ENCODE measurements around the gene VSIG8. TPM values are rescaled to one million over a fixed set of nuclear protein-coding genes. Genes with fewer than 3 reads are reported as not detected.

VSIG8 gene
- total RNA-seq, 1 donor = not detected

DNA sequence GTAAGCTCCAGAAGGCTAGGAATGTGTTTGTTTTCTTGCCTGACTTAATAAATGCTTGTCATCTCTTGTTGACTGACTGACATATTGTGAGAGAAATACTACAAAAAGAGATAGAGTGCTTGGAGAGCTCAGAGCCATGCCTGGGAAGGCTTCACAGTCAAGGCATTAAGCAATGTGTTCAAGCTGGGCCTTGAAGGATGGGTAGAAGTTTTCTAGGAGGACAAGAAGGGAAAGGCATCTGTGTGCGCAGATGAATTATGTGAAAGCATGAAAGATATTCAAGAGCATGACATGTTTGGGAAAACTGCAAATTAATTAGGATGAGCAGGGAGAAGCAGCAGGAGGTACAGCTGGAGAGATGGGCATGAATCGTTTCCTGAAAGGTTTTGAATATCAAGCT is 30.1 kb downstream of the VSIG8 start:
- DNase-seq (ENCODE audit: low read depth in 2 of 3, low spot score in 2 of 3) = no peak

DNA sequence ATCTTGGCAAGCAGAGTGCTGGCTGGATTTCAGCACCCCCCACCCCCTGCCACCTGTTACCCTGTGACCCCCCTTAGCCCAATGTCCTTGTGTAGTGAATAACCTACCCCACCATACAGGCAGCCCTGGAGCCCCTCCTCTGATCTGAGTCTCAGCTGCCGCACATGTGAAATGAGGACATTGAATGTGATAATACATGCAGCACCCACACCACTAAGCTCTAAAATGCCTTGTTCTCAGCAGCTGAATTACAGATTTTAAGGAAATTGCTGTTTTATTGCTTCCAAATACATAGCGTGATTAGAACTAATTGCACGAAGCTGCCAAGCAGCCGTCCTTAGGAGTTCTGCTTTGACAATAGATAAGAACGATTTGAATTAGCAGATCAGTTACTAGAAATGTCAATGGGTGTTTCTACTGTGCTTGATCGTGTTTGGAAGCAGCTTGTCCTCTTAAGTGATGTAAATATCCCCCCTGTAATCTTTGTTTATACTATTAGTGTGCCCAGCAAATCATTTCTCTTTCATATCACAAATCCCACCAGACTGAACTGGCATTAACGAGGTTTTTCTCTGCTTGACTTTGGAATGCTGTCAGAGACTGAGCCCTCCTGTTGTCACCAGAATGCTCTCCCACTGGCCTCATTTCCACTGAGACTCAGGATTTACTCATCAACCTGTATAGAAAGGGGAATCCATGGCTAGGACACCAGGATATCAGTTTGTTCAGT is 30.9 kb downstream of the VSIG8 start:
- DNase-seq (ENCODE audit: low read depth in 2 of 3, low spot score in 2 of 3) = no peak

DNA sequence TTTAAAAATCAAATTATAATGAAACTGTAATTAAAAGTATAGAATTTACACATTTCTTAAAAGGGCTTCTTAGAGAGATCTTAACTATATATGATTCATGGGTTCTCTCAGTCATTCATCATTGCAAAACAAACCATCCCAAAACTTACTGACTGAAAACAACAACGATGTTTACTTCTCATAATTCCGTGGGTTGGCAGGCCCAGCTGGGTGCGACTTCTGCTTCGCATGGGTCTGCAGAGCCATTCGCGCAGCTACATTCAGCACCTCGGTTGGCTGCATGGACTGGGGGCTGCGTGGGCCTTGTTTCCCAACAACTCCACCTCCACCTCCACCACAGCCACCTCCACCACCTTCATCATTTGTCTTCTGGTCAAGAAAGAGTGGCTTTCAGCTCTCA is 31.7 kb downstream of the VSIG8 start:
- DNase-seq (ENCODE audit: low read depth in 2 of 3, low spot score in 2 of 3) = no peak

DNA sequence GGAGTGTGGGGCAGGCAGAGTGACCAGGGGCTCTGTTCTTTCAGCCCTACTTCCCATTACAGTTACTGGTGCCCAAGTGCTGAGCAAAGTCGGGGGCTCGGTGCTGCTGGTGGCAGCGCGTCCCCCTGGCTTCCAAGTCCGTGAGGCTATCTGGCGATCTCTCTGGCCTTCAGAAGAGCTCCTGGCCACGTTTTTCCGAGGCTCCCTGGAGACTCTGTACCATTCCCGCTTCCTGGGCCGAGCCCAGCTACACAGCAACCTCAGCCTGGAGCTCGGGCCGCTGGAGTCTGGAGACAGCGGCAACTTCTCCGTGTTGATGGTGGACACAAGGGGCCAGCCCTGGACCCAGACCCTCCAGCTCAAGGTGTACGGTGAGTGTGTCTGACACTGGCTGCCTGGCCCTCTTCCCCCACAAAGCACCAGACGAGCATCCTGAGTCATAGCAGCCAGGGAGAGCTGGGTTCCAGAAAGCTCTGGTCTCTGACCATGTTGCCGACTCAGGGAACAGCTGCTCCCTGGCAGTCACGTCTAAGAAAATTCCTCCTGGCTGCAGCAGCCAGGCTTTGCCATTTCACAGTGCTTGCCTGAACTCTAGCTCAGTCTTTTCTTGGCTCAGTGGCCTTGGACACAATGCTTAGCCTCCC is 32.5 kb downstream of the VSIG8 start:
- no peak for DNase-seq (ENCODE audit: low read depth in 2 of 3, low spot score in 2 of 3)

DNA sequence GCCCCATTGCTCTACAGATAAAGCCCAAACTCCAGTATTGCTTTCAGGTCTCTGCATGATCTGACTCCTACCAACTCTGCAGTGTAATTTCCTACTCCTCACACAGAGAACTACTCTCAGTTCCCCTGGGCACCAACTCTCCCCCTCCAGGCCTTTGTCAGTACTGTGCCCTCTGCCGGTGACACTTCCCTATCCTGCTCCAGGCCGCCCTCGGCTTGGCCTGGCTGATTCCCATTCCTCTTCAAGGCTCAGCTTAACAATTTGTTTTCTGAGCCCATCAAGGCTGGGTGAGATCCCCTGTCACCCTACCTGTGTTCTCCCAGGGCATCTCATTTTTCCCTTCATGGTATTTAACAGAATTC is 33.2 kb downstream of the VSIG8 start:
- peak in 2 of 3 donors; percentile 56 to 73 for DNase-seq (ENCODE audit: low read depth in 2 of 3, low spot score in 2 of 3)

DNA sequence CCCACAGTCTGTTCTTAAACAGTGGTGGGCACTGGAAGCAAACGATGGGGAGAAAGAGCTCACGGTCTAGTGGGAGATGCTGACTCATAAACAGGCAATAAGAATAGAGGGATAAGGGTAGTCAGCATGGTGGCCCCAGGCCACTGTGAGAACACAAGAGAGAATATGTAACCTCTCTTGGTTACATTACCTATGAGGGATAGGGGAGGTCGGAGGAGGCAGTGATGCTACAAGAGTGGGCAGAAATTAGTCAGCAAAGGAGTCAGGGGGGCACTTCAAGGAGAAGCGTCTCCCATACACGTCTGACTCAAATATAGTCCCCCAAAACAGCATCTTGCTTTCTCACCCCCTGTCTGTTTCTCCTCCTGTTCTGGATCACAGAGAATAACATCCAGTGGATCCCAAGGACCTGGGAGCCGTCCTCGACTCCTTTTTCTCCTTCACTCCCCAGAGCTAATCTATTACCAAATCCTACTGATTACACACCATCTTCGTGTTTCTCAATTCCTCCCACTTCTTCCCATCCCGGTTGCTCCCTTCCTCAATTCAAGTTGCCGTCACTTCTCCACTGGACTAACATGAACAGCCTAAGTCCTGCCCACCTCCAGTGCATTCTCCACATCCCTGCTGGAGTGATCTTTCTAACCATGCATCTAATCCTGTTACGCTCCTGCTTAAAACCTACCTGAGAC is 33.7 kb downstream of the VSIG8 start:
- DNase-seq (ENCODE audit: low read depth in 2 of 3, low spot score in 2 of 3) = no peak

DNA sequence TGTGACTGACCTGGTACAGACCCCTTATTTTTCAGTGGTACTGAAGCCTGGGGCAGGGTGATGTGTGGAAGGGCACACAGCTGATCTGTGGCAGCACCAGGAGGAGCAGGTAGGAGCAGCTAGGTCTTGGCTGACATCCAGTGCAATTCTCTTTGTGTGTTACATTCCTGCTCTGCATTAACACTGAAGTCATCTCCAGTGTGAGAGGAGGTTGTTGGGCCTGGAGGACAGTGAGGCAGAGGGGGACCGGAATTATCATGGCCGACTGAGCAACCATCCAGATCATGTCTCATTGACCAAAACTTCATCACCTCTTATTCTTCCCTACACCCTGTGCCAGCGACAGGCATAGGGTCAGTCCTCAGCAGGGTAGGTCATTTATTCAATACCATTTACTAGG is 34.3 kb downstream of the VSIG8 start:
- no peak for DNase-seq (ENCODE audit: low read depth in 2 of 3, low spot score in 2 of 3)

DNA sequence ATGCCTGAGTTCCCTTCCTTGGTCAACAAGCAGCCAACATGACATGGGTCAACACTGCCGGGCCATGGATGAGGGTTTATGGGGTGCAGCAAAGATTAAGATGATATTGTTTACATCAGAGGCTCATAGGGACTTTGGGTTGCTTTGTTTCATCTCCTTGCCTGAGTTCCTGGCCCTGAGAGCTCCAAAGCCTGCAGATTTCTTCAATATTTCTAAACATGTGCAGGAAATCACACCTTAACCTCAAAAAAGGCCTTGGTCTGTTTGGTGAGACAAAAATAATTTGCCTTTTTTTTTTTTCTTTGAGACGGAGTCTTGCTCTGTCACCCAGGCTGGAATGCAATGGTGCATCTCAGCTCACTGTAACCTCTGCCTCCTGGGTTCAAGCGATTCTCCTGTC is 34.9 kb downstream of the VSIG8 start:
- no peak for DNase-seq (ENCODE audit: low read depth in 2 of 3, low spot score in 2 of 3)

DNA sequence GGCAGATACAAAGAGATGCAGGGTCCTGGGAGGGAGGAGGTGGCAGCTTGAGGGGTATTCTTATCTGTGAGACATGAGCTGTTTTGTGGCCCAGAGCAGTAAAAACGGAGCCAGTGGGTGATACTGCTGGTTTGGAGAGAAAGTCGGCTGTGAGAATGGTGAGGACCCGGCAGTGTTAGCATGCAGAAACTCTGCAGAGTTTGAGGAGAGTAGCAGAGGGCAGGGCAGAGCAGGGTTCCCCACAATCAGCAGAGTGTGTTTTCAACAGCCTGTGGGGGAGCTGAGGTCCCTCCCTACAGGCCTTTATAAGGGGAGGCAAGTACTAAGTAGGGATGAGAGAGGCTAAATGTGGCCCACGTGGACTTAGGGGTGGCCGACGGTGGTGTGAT is 35.4 kb downstream of the VSIG8 start:
- DNase-seq (ENCODE audit: low read depth in 2 of 3, low spot score in 2 of 3) = no peak

DNA sequence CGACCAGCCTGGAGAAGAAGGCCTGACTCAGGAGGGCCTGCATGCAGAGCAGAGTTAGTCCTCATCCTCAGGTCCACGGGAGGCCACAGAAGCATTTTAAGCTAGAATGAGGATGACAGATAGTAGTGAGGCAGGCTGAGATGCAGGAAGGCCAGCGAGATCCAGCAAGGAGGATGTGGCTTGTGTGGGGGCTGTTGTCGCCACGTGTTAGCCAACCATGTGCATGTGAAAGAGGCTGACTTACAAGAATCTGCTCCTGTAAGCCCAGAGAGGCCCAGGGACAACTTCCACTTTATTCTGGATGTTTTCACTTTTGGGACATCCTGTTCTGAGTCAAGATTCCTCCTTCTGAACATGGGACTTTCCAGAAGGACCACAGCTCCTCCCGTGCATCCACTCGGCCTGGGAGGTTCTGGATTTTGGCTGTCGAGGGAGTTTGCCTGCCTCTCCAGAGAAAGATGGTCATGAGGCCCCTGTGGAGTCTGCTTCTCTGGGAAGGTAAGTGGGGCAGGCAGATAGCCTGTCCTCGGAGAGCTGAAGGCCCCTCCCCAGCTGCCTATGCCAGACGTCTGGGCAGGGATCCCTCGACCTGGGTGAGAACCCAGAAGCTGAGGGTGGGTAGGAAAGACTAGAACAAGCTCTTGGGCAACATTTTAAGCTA is 35.9 kb downstream of the VSIG8 start, which contains the start of gene SLAMF8:
SLAMF8 (plus strand) TSS at position 433 of the 661 bp plus-strand sequence; CDS start at position 459, 26 bp downstream.
- DNase-seq (ENCODE audit: low read depth in 2 of 3, low spot score in 2 of 3) = peak in 2 of 3 donors; percentile 15 to 52

DNA sequence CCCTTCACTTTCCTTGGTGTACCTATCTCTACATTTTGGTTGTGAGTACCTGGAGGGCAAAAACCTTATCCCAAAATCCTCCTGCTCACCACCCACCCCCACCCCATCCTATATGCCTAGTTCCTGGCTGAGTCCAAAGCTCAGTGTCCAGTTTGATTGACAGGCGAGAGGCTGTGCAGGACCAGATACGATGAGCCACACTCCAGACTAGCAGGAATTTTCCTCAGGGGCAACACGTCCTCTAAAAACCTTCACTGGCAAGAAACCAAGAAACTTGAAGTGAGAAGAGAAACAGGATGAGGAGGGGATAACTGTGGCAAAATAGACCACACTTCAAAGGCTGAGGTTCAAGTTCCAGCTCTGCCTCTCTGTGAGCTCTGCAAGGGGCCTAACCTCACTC is 36.9 kb downstream of the VSIG8 start:
- no peak for DNase-seq (ENCODE audit: low read depth in 2 of 3, low spot score in 2 of 3)

DNA sequence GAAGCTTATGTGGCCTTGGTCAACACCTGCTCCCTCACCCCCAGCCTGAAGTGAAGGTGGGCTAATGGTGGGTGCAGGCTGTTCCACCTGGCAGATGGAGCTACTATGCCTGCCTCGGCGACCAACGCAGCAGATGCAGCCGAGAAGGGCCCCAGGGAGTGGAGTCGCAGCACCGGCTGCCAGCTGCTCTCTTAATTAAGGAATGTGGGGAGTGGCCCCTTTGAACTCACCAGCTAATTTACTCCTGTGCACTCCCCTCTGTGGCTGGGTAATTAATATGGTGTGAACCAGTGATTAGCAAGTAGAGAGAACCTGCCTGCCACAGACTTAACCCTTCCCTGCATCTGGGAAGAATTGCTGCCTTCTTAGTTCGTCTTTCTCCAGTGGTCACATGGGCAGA is 39.1 kb downstream of the VSIG8 start:
- no peak for DNase-seq (ENCODE audit: low read depth in 2 of 3, low spot score in 2 of 3)

DNA sequence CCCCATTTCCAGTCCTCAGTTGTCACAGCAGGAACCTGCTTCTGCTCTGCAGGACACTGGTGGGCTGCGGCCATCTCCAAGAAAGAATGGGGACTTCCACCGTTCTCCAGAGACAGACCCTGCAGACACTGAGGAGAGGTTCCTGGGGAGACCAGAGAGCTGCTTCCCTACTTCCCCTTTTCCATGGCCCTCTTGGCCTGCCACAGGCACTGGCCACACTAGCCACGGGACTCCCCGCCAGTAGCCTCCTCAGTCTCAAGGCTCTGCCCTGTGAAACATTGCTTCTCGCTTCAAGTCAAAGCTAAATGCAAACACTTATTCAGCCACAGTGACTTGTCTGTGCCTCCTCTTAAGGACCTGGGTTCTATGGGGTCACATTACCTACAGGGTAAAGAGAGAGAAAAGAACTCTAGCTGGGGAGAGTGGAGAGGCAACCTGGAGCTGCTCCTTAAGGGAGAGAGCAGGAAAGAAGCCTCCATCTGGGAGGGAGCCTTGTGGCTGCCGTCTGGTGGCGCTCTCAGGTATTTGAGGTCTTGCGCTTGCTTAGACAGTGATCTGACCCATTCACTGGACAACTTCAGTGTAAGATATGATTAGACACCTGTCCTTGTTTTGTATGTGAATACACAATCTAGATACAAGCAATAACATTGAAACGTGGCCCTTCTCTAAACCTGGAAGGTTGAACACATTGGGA is 41.1 kb downstream of the VSIG8 start:
- DNase-seq (ENCODE audit: low read depth in 2 of 3, low spot score in 2 of 3) = no peak

DNA sequence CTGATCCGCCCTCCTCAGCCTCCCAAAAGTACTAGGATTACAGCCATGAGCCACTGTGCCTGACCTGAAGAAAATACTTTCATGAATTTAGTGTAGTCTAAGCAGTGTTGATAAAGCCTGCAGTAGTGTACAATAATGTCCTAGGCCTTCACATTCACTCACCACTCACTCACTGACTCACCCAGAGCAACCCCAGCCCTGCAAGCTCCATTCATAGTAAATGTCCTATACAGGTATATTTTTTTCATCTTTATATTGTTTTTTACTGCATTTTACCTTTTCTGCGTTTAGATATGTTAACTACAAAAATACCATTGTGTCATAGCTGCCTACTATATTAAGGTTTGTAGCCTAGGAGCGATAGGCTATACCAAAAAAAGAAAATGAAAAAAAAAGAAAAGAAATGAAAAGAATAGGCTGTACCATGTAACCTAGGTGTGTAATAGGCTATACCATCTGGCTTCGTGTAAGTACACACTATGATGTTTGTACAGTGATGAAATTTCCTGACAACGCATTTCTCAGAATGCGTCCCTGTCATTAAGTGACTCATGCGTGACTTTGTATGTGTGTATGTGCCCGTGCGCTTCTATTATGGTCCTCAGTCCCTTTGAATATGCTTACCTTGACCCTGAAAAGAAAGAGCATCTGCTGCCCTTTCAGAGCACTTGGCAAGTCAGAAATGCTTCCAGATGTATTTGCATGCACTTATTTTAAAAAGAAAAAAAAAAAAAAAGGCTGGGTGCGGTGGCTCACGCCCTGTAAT is 45.0 kb downstream of the VSIG8 start:
- DNase-seq (ENCODE audit: low read depth in 2 of 3, low spot score in 2 of 3) = no peak

DNA sequence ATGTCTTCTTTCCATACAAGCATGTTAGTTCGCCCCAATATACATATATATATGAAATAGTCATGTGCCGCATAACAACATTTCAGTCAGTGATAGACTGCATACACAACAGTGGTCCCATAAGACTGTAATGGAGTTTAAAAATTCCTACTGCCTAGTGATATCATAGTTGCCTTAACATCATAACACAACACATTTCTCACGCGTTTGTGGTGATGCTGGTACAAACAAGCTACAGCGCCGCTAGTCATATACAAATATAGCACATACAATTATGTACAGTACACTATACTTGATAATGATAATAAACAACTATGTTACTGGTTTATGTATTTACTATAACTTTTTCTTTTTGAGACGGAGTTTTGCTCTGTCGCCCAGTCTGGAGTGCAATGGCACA is 46.5 kb downstream of the VSIG8 start:
- no peak for DNase-seq (ENCODE audit: low read depth in 2 of 3, low spot score in 2 of 3)

DNA sequence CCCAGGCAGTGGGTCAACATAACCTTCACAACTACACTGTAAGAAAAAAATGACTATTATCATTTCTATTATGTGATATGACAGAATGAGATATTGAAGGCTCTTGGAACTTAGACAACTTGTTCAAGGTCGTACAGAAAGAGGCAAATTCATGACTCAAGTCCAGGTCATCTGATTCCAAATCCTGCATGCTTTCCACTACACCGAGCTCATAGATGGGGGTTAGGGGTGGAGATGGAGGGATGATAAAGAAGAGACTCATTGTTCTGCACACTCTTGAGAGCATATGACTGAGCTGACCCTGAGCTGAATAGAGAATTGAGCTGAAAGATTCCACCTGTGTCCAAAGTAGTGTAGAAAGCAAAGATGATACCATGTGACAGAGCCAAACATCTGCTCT is 57.5 kb downstream of the VSIG8 start:
- DNase-seq (ENCODE audit: low read depth in 2 of 3, low spot score in 2 of 3) = no peak
